NCI-H2171 treated with DMSO at 0.1 percent for 48 hours (cell line): ENCODE data around the gene STK33.

Experiments used
- DNase-seq: peaks from one replicate; lab custom pipeline; 2025; lab: John Stamatoyannopoulos, UW

STK33 gene

GRCh38 chr11:8356216-8356615 is 237.8 kb downstream of the STK33 start:
- DNase-seq, result no peak

DNA sequence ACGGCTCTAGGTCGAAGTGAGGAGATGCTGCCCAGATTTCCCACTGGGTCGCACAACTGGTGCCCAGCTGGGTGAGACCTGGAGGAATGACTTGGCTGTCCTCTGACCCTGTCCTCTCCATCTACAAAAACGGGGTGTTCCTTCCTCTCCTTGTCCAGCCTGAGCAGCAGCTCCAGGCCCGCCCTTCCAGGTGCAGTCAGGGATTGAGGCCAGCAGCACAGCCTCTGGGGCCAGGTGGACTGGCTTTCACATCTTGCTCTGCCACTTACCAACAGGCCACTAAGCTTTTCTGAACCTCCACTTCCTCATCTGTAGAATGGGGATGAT is 238.6 kb downstream of the STK33 start:
- DNase-seq, result no peak

GRCh38 chr11:8354622-8355415 is 239.2 kb downstream of the STK33 start:
- DNase-seq, result peak; percentile 80

- no peak for DNase-seq
Measured at GRCh38 chr11:8352876-8353505, 241.0 kb downstream of the STK33 start.

GRCh38 chr11:8352103-8352875 is 241.7 kb downstream of the STK33 start:
- DNase-seq, result no peak

DNA sequence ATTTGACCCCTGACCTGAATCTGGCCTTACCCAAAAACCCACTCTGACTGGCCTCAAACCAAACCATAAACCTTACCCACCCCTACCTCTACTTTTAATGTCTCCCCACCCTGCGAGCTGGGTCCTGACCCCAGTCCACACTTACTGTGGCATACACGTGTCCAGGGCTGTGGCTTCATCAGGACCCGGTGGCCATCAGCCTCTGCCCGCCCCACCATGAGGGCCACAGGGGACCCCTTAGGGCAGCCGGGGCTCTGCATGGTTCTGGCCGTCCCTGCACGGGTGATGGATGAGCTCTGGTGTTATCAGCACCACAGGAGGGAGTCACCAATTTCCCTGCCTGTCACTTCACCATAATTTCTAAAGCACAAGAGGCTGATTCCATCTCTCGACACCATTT is 242.8 kb downstream of the STK33 start:
- DNase-seq, result no peak

GRCh38 chr11:8347978-8348377 is 246.1 kb downstream of the STK33 start:
- no peak for DNase-seq

DNA sequence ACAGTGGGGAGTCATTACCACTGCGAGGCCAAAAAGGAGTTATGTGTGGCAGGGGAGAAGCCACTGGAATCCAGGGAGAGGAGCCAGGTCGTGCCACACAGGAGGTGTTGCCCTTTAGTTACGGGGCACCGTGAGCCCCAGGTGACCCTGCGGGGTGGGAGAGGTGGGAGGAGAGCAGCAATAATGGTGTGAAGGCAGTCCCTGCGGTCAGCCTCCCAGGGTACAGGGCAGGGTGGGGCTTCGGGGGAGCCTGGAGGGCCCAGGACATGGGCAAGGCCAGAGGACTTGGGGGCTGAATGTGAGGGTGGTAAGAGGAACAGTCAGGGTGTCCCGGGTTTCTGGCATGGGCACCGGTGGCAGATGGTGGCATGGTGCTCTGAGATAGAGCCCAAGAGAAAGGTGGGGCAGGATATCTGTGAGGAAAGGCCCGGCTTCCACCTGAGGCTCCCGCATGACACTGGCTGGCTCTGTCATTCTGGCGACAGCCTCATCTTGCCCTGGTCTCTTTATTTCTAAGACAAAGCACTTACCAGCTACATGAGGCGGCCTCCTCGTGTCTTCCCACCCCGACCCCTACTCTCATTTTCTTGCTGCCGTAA is 247.8 kb downstream of the STK33 start:
- no peak for DNase-seq

DNA sequence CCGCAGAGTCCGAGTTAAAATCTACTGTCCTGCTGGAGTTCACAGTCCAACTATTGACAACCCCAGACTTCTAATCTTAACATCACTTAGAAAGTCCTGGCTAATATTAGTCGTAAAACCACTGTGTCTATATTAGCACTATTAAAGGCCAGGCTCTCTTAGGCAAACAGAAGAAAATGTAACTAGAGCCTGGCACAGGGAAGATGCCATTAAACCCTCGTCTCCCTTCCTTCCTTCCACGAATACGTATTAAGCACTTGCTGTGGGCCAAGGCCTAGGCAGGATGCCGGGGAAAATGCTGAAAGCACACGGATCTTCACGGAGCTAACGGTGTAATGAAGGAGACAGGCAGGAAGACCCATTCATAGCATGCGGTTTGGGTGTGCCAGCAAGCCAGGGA is 248.8 kb downstream of the STK33 start:
- DNase-seq, result no peak

- DNase-seq, result no peak
Measured at GRCh38 chr11:8344346-8344745, 249.7 kb downstream of the STK33 start.

- DNase-seq, result no peak
Measured at GRCh38 chr11:8342821-8343681, 251.0 kb downstream of the STK33 start.

GRCh38 chr11:8341996-8342395 is 252.0 kb downstream of the STK33 start:
- no peak for DNase-seq
